Activated naive CD4-positive, alpha-beta T cell treated with anti-CD3 and anti-CD28 coated beads, Interleukin-2, amount 50 U/mL, for 24 hours (primary cell): Measurements from ENCODE around the gene HIPK1.

Experiments
- H3K27ac Mint-ChIP-seq: one replicate; pipeline ENCODE4 v1.8.0; 2021; ENCODE audit warnings: mild to moderate bottlenecking, mixed read lengths
- H3K27me3 Mint-ChIP-seq: one replicate; pipeline ENCODE4 v1.8.0; 2021; ENCODE audit warnings: mixed read lengths
- H3K36me3 Mint-ChIP-seq: one replicate; pipeline ENCODE4 v1.8.0; 2021; ENCODE audit warnings: mixed read lengths
- H3K4me1 Mint-ChIP-seq: one replicate; pipeline ENCODE4 v1.8.0; 2021; ENCODE audit warnings: mixed read lengths
- H3K4me3 Mint-ChIP-seq: one replicate; pipeline ENCODE4 v1.8.0; 2021; ENCODE audit warnings: mild to moderate bottlenecking, mixed read lengths
- H3K9me3 Mint-ChIP-seq: one replicate; pipeline ENCODE4 v1.8.0; 2021; ENCODE audit warnings: mixed read lengths

HIPK1 gene

DNA sequence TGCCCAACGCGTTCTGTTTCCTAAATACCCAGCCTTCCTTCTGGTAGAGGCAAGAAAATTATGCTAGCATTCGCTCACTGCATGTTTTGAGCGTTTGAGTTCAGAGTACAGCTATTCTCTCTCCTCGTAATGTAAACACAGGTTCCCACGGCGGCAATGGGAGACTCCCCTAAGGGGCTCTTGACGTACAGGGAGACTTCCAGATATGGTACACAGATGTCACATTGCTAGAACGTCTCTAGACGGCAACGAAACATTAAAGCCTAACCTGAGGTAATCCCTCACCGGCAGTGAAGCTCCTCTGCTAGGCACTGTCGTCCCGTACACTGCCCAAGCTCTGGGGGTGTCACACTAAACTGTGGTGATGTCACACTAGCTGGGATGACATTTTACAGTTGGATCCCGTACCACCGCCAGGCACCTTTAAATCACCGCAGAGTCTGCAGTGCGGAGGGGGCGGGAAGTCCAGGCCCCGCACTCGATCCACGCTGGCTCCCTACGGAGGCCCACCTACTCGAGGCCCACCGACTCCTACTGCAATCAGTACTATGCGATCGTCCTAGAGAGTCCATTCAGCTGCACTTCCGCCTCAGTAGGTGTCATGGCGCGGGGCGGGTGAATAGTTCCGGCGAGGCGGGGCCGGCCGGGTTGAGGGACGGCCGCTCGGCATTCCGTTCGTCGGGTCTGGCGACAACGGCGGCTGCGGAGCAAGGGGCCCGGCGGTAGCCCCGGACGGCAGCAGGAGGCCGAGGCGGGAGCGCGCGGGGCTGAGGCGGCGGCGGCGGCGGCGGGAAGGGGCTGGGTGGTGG, at the start of gene HIPK1:
HIPK1 (plus strand) TSS at position 384 of the 809 bp plus-strand sequence.
- Mint-ChIP-seq H3K4me1 (peaks cover 55% of the 10 kb centered on the region), H3K9me3 (no peaks in the 10 kb centered on the region), H3K27ac (peak within 1 kb of the TSS; percentile 99), H3K36me3 (peaks cover 3% of the 10 kb centered on the region), H3K27me3 (no peaks in the 10 kb centered on the region), H3K4me3 (peak within 1 kb of the TSS; percentile 98)

GRCh38 chr1:113879739-113880038, 49.4 kb upstream of the HIPK1 start:
- Mint-ChIP-seq H3K9me3 (peaks cover 6% of the 10 kb centered on the region), H3K27ac (no peak overlapping the region), H3K4me1 (peaks cover 48% of the 10 kb centered on the region), H3K4me3 (no peak overlapping the region), H3K36me3 (peaks cover 8% of the 10 kb centered on the region), H3K27me3 (no peaks in the 10 kb centered on the region)

DNA sequence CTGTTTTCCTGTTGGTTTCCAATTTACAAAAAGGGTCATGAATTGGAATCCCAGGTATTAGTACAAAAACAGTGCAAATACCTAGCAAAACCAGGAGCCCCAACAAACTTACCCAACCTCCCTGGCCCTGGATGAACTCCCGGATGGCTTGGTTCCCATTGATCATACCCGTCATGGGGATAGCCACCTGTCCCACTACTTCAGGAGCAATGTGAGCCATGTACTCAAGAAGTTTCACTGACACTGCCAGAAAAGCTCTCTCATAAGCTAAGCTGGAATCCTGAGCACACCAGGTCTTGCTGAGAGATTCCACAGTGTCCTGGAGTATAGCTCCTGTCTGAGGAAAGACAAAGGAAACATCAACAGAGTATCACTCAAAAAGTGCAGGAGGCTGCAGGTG, 47.5 kb upstream of the HIPK1 start:
- H3K4me3 Mint-ChIP-seq, result no peak overlapping the region
- no peaks in the 10 kb centered on the region for H3K27me3 Mint-ChIP-seq
- no peak overlapping the region for H3K27ac Mint-ChIP-seq
- H3K36me3 Mint-ChIP-seq, result peaks cover 10% of the 10 kb centered on the region
- H3K4me1 Mint-ChIP-seq, result peaks cover 38% of the 10 kb centered on the region
- H3K9me3 Mint-ChIP-seq, result no peaks in the 10 kb centered on the region

- peaks cover 8% of the 10 kb centered on the region for H3K36me3 Mint-ChIP-seq
- no peaks in the 10 kb centered on the region for H3K9me3 Mint-ChIP-seq
- peaks cover 23% of the 10 kb centered on the region for H3K4me1 Mint-ChIP-seq
- H3K27me3 Mint-ChIP-seq, result no peaks in the 10 kb centered on the region
- H3K4me3 Mint-ChIP-seq, result no peak overlapping the region
- H3K27ac Mint-ChIP-seq, result peak overlapping the region; percentile 72
Measured at GRCh38 chr1:113886417-113887401, 42.4 kb upstream of the HIPK1 start.

GRCh38 chr1:113887402-113888175, 41.5 kb upstream of the HIPK1 start, which contains the start of gene BCL2L15:
BCL2L15 (minus strand) TSS chr1:113887581; CDS start chr1:113887375, 206 bp downstream.
- Mint-ChIP-seq H3K4me3 (no peak within 1 kb of the TSS), H3K27me3 (no peaks in the 10 kb centered on the region), H3K27ac (peak within 1 kb of the TSS; percentile 72), H3K36me3 (peaks cover 10% of the 10 kb centered on the region), H3K4me1 (peaks cover 23% of the 10 kb centered on the region), H3K9me3 (no peaks in the 10 kb centered on the region)

- Mint-ChIP-seq H3K36me3 (peaks cover 8% of the 10 kb centered on the region), H3K27ac (peak overlapping the region; percentile 73), H3K4me3 (no peak overlapping the region), H3K9me3 (no peaks in the 10 kb centered on the region), H3K4me1 (peaks cover 34% of the 10 kb centered on the region), H3K27me3 (no peaks in the 10 kb centered on the region)
Measured at GRCh38 chr1:113890816-113891215, 38.3 kb upstream of the HIPK1 start.

GRCh38 chr1:113891631-113892220, 37.4 kb upstream of the HIPK1 start:
- Mint-ChIP-seq H3K4me1 (peaks cover 36% of the 10 kb centered on the region), H3K36me3 (peaks cover 6% of the 10 kb centered on the region), H3K9me3 (no peaks in the 10 kb centered on the region), H3K27me3 (no peaks in the 10 kb centered on the region), H3K27ac (no peak overlapping the region), H3K4me3 (no peak overlapping the region)

- Mint-ChIP-seq H3K4me1 (peaks cover 32% of the 10 kb centered on the region), H3K36me3 (peaks cover 9% of the 10 kb centered on the region), H3K27ac (no peak overlapping the region)
Measured at GRCh38 chr1:113893267-113893666, 35.9 kb upstream of the HIPK1 start.

GRCh38 chr1:113895098-113895497, 34.0 kb upstream of the HIPK1 start:
- Mint-ChIP-seq H3K36me3 (peaks cover 20% of the 10 kb centered on the region), H3K27me3 (no peaks in the 10 kb centered on the region), H3K9me3 (no peaks in the 10 kb centered on the region), H3K4me3 (no peak overlapping the region), H3K4me1 (peaks cover 50% of the 10 kb centered on the region), H3K27ac (peak overlapping the region; percentile 9)

More at GRCh38 chr1:113893267-113893666, 35.9 kb upstream of the HIPK1 start:
- no peaks in the 10 kb centered on the region for H3K27me3 Mint-ChIP-seq
- no peaks in the 10 kb centered on the region for H3K9me3 Mint-ChIP-seq
- H3K4me3 Mint-ChIP-seq, result no peak overlapping the region

DNA sequence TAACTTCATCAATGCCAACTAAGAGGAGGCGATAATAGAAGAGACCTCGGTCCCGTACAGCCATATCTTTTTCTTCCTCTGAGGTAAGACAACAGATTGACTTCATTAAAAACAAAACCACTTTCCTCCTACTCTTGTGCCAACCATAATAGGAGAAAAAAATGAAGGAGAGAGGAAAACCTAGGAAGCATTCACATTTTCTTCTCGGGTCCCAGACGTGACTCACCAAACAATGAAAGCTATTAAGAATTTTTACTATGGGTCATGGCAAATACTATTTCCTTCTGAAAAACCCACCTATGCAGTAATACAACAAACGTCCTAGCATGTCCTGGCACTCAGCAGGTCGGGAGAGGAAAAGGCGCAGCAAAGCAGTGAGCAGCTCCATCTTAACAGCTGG, 33.2 kb upstream of the HIPK1 start:
- Mint-ChIP-seq H3K9me3 (no peaks in the 10 kb centered on the region), H3K4me1 (peaks cover 53% of the 10 kb centered on the region), H3K36me3 (peaks cover 23% of the 10 kb centered on the region), H3K27me3 (no peaks in the 10 kb centered on the region), H3K4me3 (no peak overlapping the region), H3K27ac (peak overlapping the region; percentile 51)

DNA sequence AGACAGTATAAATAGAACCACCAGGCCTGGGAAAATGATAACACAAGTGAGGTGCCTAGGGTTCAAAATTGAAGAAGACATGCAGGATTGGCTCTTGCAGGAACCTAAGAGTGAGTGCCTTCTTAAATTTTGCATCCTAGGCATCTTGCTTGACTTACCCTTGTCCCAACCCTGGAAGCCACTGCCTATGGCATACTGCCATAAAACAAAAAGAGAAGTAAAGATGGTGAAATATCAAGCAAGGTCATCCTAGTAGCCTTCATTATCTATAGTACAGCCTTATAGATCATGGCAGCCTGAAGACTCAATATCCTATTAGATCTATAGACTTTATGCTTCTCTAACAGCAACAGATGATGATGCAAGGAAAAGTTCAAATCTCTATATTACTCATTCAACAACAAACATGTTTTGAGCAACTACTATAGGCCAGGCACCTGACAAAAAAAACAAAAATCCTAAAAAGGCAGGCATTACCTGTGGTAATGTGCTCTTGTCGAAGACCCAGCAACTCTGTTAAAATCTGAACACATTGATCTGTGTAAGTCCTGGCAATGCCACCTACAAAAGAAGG, 30.8 kb upstream of the HIPK1 start:
- Mint-ChIP-seq H3K4me3 (no peak overlapping the region), H3K4me1 (peaks cover 76% of the 10 kb centered on the region), H3K27ac (peak overlapping the region; percentile 31), H3K36me3 (peaks cover 30% of the 10 kb centered on the region), H3K9me3 (no peaks in the 10 kb centered on the region), H3K27me3 (no peaks in the 10 kb centered on the region)

DNA sequence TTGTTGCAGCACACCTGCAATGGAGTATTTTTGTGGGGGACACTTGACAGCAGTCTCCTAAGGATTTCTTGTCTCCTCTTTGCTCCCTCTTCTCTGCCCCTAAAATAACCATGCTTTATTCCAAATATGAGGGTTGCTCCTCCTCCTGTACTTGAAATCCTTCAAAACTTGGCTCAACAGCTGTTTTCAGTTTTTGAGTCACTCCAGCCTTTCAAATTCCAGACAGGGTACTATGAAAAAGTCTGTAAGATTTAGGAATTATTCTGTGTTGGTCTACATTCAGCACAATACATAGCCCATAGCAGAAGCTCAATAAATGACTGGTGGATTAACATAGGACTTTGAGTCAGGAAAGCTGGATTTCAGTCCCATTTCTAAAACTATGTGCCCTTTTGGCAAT, 30.0 kb upstream of the HIPK1 start:
- Mint-ChIP-seq H3K4me1 (peaks cover 78% of the 10 kb centered on the region), H3K27me3 (no peaks in the 10 kb centered on the region), H3K4me3 (no peak overlapping the region), H3K9me3 (no peaks in the 10 kb centered on the region), H3K27ac (peak overlapping the region; percentile 31), H3K36me3 (peaks cover 31% of the 10 kb centered on the region)

DNA sequence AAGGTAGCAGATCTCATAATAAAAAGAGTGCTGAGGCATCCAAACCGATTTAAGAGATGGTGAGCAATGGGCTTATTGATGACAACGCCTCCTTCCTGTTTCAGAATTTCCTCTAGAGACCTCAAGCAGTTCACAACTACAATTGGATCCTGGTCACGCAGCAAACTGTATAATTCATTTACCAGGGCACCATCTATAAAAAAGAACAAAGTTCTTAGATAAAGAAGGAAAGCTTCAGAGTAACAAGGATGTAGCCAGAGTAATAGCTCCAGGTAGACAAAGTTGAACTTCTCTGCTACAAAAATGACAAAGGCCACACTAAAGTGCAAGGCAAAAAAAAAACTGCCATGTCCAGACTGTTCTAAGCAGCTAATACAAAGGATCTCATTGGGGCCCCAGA, 27.9 kb upstream of the HIPK1 start:
- peaks cover 72% of the 10 kb centered on the region for H3K4me1 Mint-ChIP-seq
- peaks cover 26% of the 10 kb centered on the region for H3K36me3 Mint-ChIP-seq
- peak overlapping the region; percentile 83 for H3K27ac Mint-ChIP-seq
- H3K27me3 Mint-ChIP-seq, result no peaks in the 10 kb centered on the region
- no peak overlapping the region for H3K4me3 Mint-ChIP-seq
- H3K9me3 Mint-ChIP-seq, result no peaks in the 10 kb centered on the region

DNA sequence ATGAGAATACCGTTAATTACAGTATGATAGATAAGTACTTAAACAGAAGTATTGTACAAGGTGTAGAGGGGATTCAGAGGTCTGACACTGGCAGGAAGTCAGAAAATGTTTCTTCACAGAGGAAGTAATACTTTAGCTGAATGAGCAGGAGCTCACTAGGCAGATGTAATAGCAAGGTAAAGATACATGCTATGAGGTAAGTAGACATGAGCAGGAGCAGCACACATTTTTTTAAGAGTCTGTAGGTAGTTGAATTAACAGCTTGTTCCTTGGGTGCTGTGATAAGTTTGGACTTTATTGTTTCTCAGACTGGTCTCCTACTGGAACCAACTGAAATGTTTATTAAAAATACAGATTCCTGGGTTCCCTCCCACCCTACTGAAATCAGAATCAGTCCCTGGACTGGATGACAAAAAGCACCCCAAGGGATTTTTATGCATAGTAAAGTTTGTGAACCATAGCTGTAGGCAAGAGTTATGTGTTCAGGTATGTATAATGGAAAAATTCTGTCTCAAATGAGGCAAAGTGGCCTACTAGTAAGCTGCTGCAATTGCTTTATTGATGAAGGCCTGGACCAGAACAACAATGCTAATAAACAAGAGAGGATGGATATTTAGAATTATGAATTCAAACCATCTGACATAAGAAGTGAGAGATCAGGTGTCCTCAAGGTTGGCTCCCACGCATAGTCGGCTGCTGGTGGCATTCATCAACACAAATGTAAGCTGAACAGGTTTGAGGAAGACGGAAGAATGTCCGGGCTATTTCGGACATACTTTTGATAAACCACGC, 25.4 kb upstream of the HIPK1 start:
- Mint-ChIP-seq H3K36me3 (peaks cover 20% of the 10 kb centered on the region), H3K27me3 (no peaks in the 10 kb centered on the region), H3K9me3 (no peaks in the 10 kb centered on the region), H3K4me3 (peak overlapping the region; percentile 94), H3K4me1 (peaks cover 60% of the 10 kb centered on the region), H3K27ac (peak overlapping the region; percentile 99)
